Endothelial cell of umbilical vein (primary cell): Measurements from ENCODE around the gene CDX1. TPM values are rescaled to one million over a fixed set of nuclear protein-coding genes. Genes with fewer than 3 reads are reported as not detected.

Experiments used
- BruUV-seq: library from RNA; stranded (reverse); fragments of 400-500 nt; replicated peaks from 2 replicates; lab custom pipeline; 2021; lab: Mats Ljungman, UMichigan
- CTCF ChIA-PET: fragments of 300-600, 350-600 bp; sonication (Branson Sonifier 250); formaldehyde crosslinking; loops from one replicate; lab custom pipeline; 2021; ENCODE audit warnings: antibody characterized with exemption, inconsistent platforms; lab: Charles Lee
- POLR2A ChIA-PET: fragments of 300-600, 350-600 bp; sonication (Branson Sonifier 250); formaldehyde crosslinking; loops from one replicate; lab custom pipeline; 2021; ENCODE audit warnings: antibody characterized with exemption, inconsistent platforms; lab: Charles Lee
- DNase-seq: peaks from one replicate; pipeline ENCODE4 v3.0.0-alpha.2; 2011; ENCODE audit warnings: low read depth, low spot score
- FAIRE-seq: peaks from 2 replicates; lab custom pipeline; 2011; peaks lifted over from hg19 to GRCh38; lab: Jason Lieb, UNC
- H2AFZ ChIP-seq: 2 replicates; pipeline ENCODE4 v1.6.0; 2012; ENCODE audit warnings: low read depth, low read length, control low read depth, inconsistent platforms
- H3K27ac ChIP-seq: 2 replicates; pipeline ENCODE4 v1.5.1; 2011; ENCODE audit warnings: low read depth, mild to moderate bottlenecking, control low read depth, low read length, moderate library complexity; ENCODE audit not compliant: insufficient read depth
- H3K27me3 ChIP-seq, 2 experiments: 2 replicates each; pipeline versions ENCODE4 v1.6.0 to v1.6.1; 2011; ENCODE audit warnings: low read length in 2 of 2, mixed read lengths in 1 of 2; ENCODE audit not compliant: control insufficient read depth in 2 of 2, insufficient read depth in 2 of 2
- H3K36me3 ChIP-seq, 2 experiments: 2 replicates in 1 of 2; 3 replicates in 1 of 2; pipeline ENCODE4 v1.5.1; 2011; ENCODE audit warnings: low read length in 2 of 2, mild to moderate bottlenecking in 1 of 2, moderate library complexity in 1 of 2; ENCODE audit not compliant: control insufficient read depth in 2 of 2, insufficient read depth in 2 of 2; ENCODE audit errors: extremely low read depth in 1 of 2
- H3K4me1 ChIP-seq: 3 replicates; pipeline ENCODE4 v1.5.1; 2011; ENCODE audit warnings: mild to moderate bottlenecking, low read length; ENCODE audit not compliant: control insufficient read depth, insufficient read depth; ENCODE audit errors: extremely low read depth
- H3K4me2 ChIP-seq: 2 replicates; pipeline ENCODE4 v1.6.1; 2011; ENCODE audit warnings: low read length, control low read depth, mixed read lengths; ENCODE audit not compliant: insufficient read depth
- H3K4me3 ChIP-seq, 3 experiments: fragments of 200-600 bp in 1 of 3; sonication (generic), shearing (Covaris generic) in 1 of 3; replicated peaks in 1 of 3; 2 replicates each; pipeline ENCODE4 v1.5.1; 2011 to 2016; ENCODE audit warnings: control low read depth in 3 of 3, low read length in 3 of 3, mild to moderate bottlenecking in 2 of 3, inconsistent platforms in 1 of 3, low read depth in 1 of 3, moderate library complexity in 1 of 3; ENCODE audit not compliant: insufficient read depth in 1 of 3
- H3K79me2 ChIP-seq: 2 replicates; pipeline ENCODE4 v1.6.0; 2012; ENCODE audit warnings: low read length, inconsistent platforms; ENCODE audit not compliant: control insufficient read depth, insufficient read depth
- H3K9ac ChIP-seq: replicated peaks from 2 replicates; pipeline ENCODE3; 2011; ENCODE audit warnings: low read length, control low read depth; ENCODE audit not compliant: insufficient read depth; ENCODE audit errors: extremely low read depth
- H3K9me1 ChIP-seq: replicated peaks from 3 replicates; pipeline ENCODE4 v1.6.0; 2011; ENCODE audit warnings: mild to moderate bottlenecking, low read length; ENCODE audit not compliant: control insufficient read depth, insufficient read depth; ENCODE audit errors: extremely low read depth
- H3K9me3 ChIP-seq: replicated peaks from 2 replicates; pipeline ENCODE4 v1.5.1; 2012; ENCODE audit warnings: low read length, inconsistent platforms; ENCODE audit not compliant: control insufficient read depth, insufficient read depth
- H4K20me1 ChIP-seq: replicated peaks from 2 replicates; pipeline ENCODE3; 2011; ENCODE audit warnings: mild to moderate bottlenecking, low read length; ENCODE audit not compliant: control insufficient read depth, insufficient read depth; ENCODE audit errors: extremely low read depth
- CTCF ChIP-seq, 2 donors: IDR thresholded peaks; 1 replicate in 1 of 2; 2 replicates in 1 of 2; pipeline ENCODE4 v1.5.1; 2011; ENCODE audit warnings: low read length in 2 of 2, mild to moderate bottlenecking in 2 of 2, moderate library complexity in 2 of 2, control low read depth in 1 of 2, inconsistent platforms in 1 of 2, low read depth in 1 of 2; ENCODE audit not compliant: insufficient read depth in 1 of 2; ENCODE audit errors: extremely low read depth in 1 of 2
- EZH2 ChIP-seq: IDR thresholded peaks from 2 replicates; pipeline ENCODE4 v1.6.1; 2012; ENCODE audit warnings: borderline replicate concordance, low read depth, mild to moderate bottlenecking, moderate library complexity, low read length, inconsistent platforms; ENCODE audit not compliant: severe bottlenecking
- FOS ChIP-seq: IDR thresholded peaks from 2 replicates; pipeline ENCODE4 v1.6.1; 2011; ENCODE audit warnings: mild to moderate bottlenecking, low read length, moderate library complexity, borderline replicate concordance; ENCODE audit not compliant: insufficient read depth
- GATA2 ChIP-seq: IDR thresholded peaks from 2 replicates; pipeline ENCODE4 v1.7.0; 2011; ENCODE audit warnings: low read depth, mild to moderate bottlenecking, moderate library complexity, mixed read lengths, low read length; ENCODE audit not compliant: insufficient read length, insufficient read depth
- JUN ChIP-seq: IDR thresholded peaks from 2 replicates; pipeline ENCODE4 v1.6.1; 2011; ENCODE audit warnings: borderline replicate concordance, low read depth; ENCODE audit not compliant: insufficient read length, insufficient read depth
- MAX ChIP-seq: IDR thresholded peaks from 2 replicates; pipeline ENCODE4 v1.6.1; 2011; ENCODE audit not compliant: insufficient read depth, insufficient read length
- MYC ChIP-seq: IDR thresholded peaks from one replicate; pipeline ENCODE4 v1.6.1; 2011; ENCODE audit warnings: mild to moderate bottlenecking, low read depth, low read length
- POLR2A ChIP-seq: IDR thresholded peaks from 2 replicates; pipeline ENCODE4 v1.6.1; 2012; ENCODE audit warnings: low read depth, mild to moderate bottlenecking, control low read depth, low read length
- POLR2AphosphoS5 ChIP-seq: IDR thresholded peaks from 2 replicates; pipeline ENCODE4 v1.6.1; 2012; ENCODE audit warnings: low read depth, mild to moderate bottlenecking, control low read depth, low read length, moderate library complexity; ENCODE audit not compliant: insufficient read depth
- dilution Hi-C: fragments of 300-500 bp; cut with MboI; formaldehyde crosslinking; loops from one replicate; pipeline ENCODE4 v1.15.0; 2019; ENCODE audit warnings: low sequenced_read_pairs; ENCODE audit not compliant: extremely low pct_ligation_motif_present
- intact Hi-C: fragments of 100-400 bp; cut with micrococcal nuclease; formaldehyde crosslinking; loops from one replicate; pipeline ENCODE4 v1.10.0; 2022
- polyA plus RNA-seq, 4 experiments: library from polyadenylated mRNA; depleted of rRNA in 3 of 4; stranded (reverse) in 3 of 4; unstranded in 1 of 4; fragments of >200 nt; gene quantifications; 2 replicates each; pipeline versions ENCODE4 v1.2.1 to v1.2.3, GENCODE V29; 2011 to 2012; ENCODE audit warnings: missing spikeins in 1 of 4
- total RNA-seq: library from RNA; stranded (reverse); gene quantifications from 2 replicates; pipeline ENCODE4 v1.2.3, GENCODE V29; 2021

The CDX1 gene
- total and polyA plus RNA-seq, 2 donors (not counting 3 experiments of a cell fraction or from before 2014, with no cell fraction given), result not detected

- Histone ChIP-seq H3K9ac (no peak overlapping the region), H3K79me2 (no peaks in the 10 kb centered on the region), H3K9me1 (no peaks in the 10 kb centered on the region), H3K27ac (no peak overlapping the region), H3K27me3 (peaks cover 0 to 6% of the 10 kb centered on the region in 2 experiments), H3K4me3 (no peak overlapping the region), H3K36me3 (no peaks in the 10 kb centered on the region), H4K20me1 (no peaks in the 10 kb centered on the region), H3K4me1 (peaks cover 24% of the 10 kb centered on the region), H3K4me2 (no peak overlapping the region), H3K9me3 (no peaks in the 10 kb centered on the region), H2AFZ (no peak overlapping the region)
- FAIRE-seq (no peak), DNase-seq (peak; percentile 63)
- intact Hi-C loops (loop anchor here (5.0 kb wide), 1 partner anchor 1055 kb away; no protein-coding TSS in a partner anchor), dilution Hi-C loops (no loop called here)
- ChIA-PET POLR2A (no interaction called here), CTCF (interaction anchor here (3.8 kb wide), 1 partner anchor 39 kb away, joined by 11 read pairs; no protein-coding TSS in a partner anchor)
- BruUV-seq, result no TSS peak
- TF ChIP-seq GATA2, result no peak
- no peak for TF ChIP-seq MAX
- no peak for TF ChIP-seq POLR2AphosphoS5
- TF ChIP-seq FOS, result no peak
These were observed 29.2 kb upstream of the CDX1 start for GRCh38 chr5:150137168-150137957.

GRCh38 chr5:150137997-150138396, 28.6 kb upstream of the CDX1 start:
- Histone ChIP-seq H3K36me3 (no peaks in the 10 kb centered on the region), H3K9me3 (no peaks in the 10 kb centered on the region), H3K4me2 (no peak overlapping the region), H3K27ac (no peak overlapping the region), H4K20me1 (no peaks in the 10 kb centered on the region), H3K79me2 (no peaks in the 10 kb centered on the region), H3K4me1 (peaks cover 27% of the 10 kb centered on the region), H3K9me1 (no peaks in the 10 kb centered on the region), H3K4me3 (no peak overlapping the region), H2AFZ (no peak overlapping the region), H3K27me3 (peaks cover 0 to 6% of the 10 kb centered on the region in 2 experiments), H3K9ac (no peak overlapping the region)
- TF ChIP-seq POLR2A, result no peak
- TF ChIP-seq MYC, result no peak
- TF ChIP-seq EZH2, result no peak
- TF ChIP-seq GATA2, result no peak
- no peak for TF ChIP-seq CTCF (IDR thresholded peaks at IDR 0.05; ENCODE audit: extremely low read depth in 1 of 2, insufficient read depth in 1 of 2, low read depth in 1 of 2, low read length in 2 of 2)
- TF ChIP-seq POLR2AphosphoS5, result no peak
- no peak for TF ChIP-seq MAX
- no peak for TF ChIP-seq FOS
- TF ChIP-seq JUN, result no peak
- no TSS peak for BruUV-seq
- DNase-seq, result peak; percentile 33
- CTCF ChIA-PET, result interaction anchor here (1.2 to 3.8 kb wide), 2 partner anchors 11 to 38 kb away, joined by 4 to 11 read pairs; no protein-coding TSS in a partner anchor
- FAIRE-seq, result no peak
- dilution Hi-C loops (no loop called here), intact Hi-C loops (loop anchor here (5.0 kb wide), 1 partner anchor 1054 kb away; no protein-coding TSS in a partner anchor)
- POLR2A ChIA-PET, result interaction anchor here (0.8 kb wide), 1 partner anchor 13 kb away, joined by 3 read pairs; no protein-coding TSS in a partner anchor
